Hepatocyte (in vitro differentiated cells): ENCODE results near the gene STXBP4. TPM values are rescaled to one million over a fixed set of nuclear protein-coding genes. Genes with fewer than 3 reads are reported as not detected.

Experiments
- DNase-seq: peaks from one replicate; pipeline ENCODE4 v3.0.0-alpha.2; 2016; ENCODE audit warnings: low spot score
- H2AFZ ChIP-seq: fragments of 200-600 bp; sonication (generic); 2 replicates; pipeline ENCODE4 v1.6.0; 2016; ENCODE audit warnings: antibody characterized with exemption, mild to moderate bottlenecking
- H3K27ac ChIP-seq: fragments of 200-600 bp; sonication (generic); 2 replicates; pipeline ENCODE4 v1.5.1; 2016; ENCODE audit warnings: mild to moderate bottlenecking
- H3K27me3 ChIP-seq: fragments of 200-600 bp; sonication (generic); 2 replicates; pipeline ENCODE4 v1.6.1; 2016
- H3K36me3 ChIP-seq: fragments of 200-600 bp; sonication (generic); replicated peaks from 2 replicates; pipeline ENCODE4 v1.5.1; 2016; ENCODE audit warnings: low read depth; ENCODE audit not compliant: insufficient read depth
- H3K4me1 ChIP-seq: fragments of 200-600 bp; sonication (generic); 2 replicates; pipeline ENCODE4 v1.5.1; 2016; ENCODE audit warnings: mild to moderate bottlenecking, moderate library complexity; ENCODE audit not compliant: insufficient read depth
- H3K4me2 ChIP-seq: fragments of 200-600 bp; sonication (generic); 2 replicates; pipeline ENCODE4 v1.6.0; 2016
- H3K4me3 ChIP-seq: fragments of 200-600 bp; sonication (generic); 2 replicates; pipeline ENCODE4 v1.5.1; 2016; ENCODE audit warnings: mild to moderate bottlenecking
- H3K79me2 ChIP-seq: fragments of 200-600 bp; sonication (generic); 2 replicates; pipeline ENCODE4 v1.6.0; 2017; ENCODE audit warnings: mild to moderate bottlenecking
- H3K9me2 ChIP-seq: fragments of 200-600 bp; sonication (generic); replicated peaks from 2 replicates; pipeline ENCODE4 v1.6.0; 2017; ENCODE audit warnings: mild to moderate bottlenecking; ENCODE audit not compliant: insufficient read depth
- H3K9me3 ChIP-seq: fragments of 200-600 bp; sonication (generic); 2 replicates; pipeline ENCODE4 v1.5.1; 2016; ENCODE audit warnings: low read depth, mild to moderate bottlenecking
- H4K20me1 ChIP-seq: fragments of 200-600 bp; sonication (generic); 2 replicates; pipeline ENCODE4 v1.6.0; 2016; ENCODE audit warnings: mild to moderate bottlenecking; ENCODE audit not compliant: insufficient read depth, poor library complexity, severe bottlenecking
- CTCF ChIP-seq: fragments of 200-600 bp; sonication (generic); IDR thresholded peaks from 2 replicates; pipeline ENCODE4 v1.5.1; 2016; ENCODE audit warnings: antibody characterized with exemption, mild to moderate bottlenecking; ENCODE audit not compliant: poor library complexity
- EZH2 ChIP-seq: fragments of 200-600 bp; sonication (generic); IDR thresholded peaks from 2 replicates; pipeline ENCODE4 v1.6.1; 2016; ENCODE audit warnings: antibody characterized with exemption, mild to moderate bottlenecking, borderline replicate concordance
- EZH2phosphoT487 ChIP-seq: fragments of 200-600 bp; sonication (generic); IDR thresholded peaks from one replicate; pipeline ENCODE4 v1.6.1; 2018; ENCODE audit warnings: antibody characterized with exemption, mild to moderate bottlenecking, low read depth, moderate library complexity; ENCODE audit not compliant: unreplicated experiment, severe bottlenecking
- WGBS: methylation state at CpG from one replicate; pipeline ENCODE4 v1.1.6; 2016; ENCODE audit warnings: low lambda C conversion rate; ENCODE audit errors: missing lambda C conversion rate; 5-methylcytosine and 5-hydroxymethylcytosine counted together
- polyA plus RNA-seq: library from polyadenylated mRNA; unstranded; fragments of >200 nt; fragmentation: Nextera tagmentation; extraction: Ambion mirVana; gene quantifications from 2 replicates; pipeline ENCODE4 v1.2.1, GENCODE V29; 2016
- total RNA-seq: library from RNA; depleted of rRNA; stranded (reverse); fragments of >200 nt; gene quantifications from 2 replicates; pipeline ENCODE4 v1.2.3, GENCODE V29; 2014

The STXBP4 gene
- total and polyA plus RNA-seq, 2 experiments from 2014 or later, result 9.0 to 50.1 TPM

GRCh38 chr17:54924405-54924804 lies 44.2 kb upstream of the STXBP4 start:
- no peak for DNase-seq
- H3K4me3 ChIP-seq, result no peak overlapping the region
- H3K4me2 ChIP-seq, result no peak overlapping the region
- H3K27me3 ChIP-seq, result no peaks in the 10 kb centered on the region
- H3K4me1 ChIP-seq, result no peaks in the 10 kb centered on the region
- H3K27ac ChIP-seq, result no peak overlapping the region
- H3K9me2 ChIP-seq, result no peaks in the 10 kb centered on the region
- no peak for TF ChIP-seq EZH2phosphoT487
- TF ChIP-seq EZH2, result no peak
- TF ChIP-seq CTCF, result no peak
- no peaks in the 10 kb centered on the region for H3K36me3 ChIP-seq
- H2AFZ ChIP-seq, result no peak overlapping the region
- no peaks in the 10 kb centered on the region for H3K79me2 ChIP-seq
- no peaks in the 10 kb centered on the region for H3K9me3 ChIP-seq
- 95% methylated on average over 5 of the region's 5 CpGs for WGBS
- no peaks in the 10 kb centered on the region for H4K20me1 ChIP-seq

- Histone ChIP-seq H3K9me3 (no peaks in the 10 kb centered on the region), H3K27ac (no peak overlapping the region), H3K4me2 (no peak overlapping the region), H4K20me1 (no peaks in the 10 kb centered on the region), H3K9me2 (no peaks in the 10 kb centered on the region), H3K4me3 (no peak overlapping the region), H3K36me3 (no peaks in the 10 kb centered on the region), H3K79me2 (no peaks in the 10 kb centered on the region), H3K27me3 (no peaks in the 10 kb centered on the region), H2AFZ (no peak overlapping the region), H3K4me1 (no peaks in the 10 kb centered on the region)
- WGBS, result 93% methylated on average over 3 of the region's 3 CpGs
- no peak for DNase-seq
- TF ChIP-seq CTCF, result no peak
- TF ChIP-seq EZH2phosphoT487, result no peak
- TF ChIP-seq EZH2, result no peak
These were observed 41.0 kb upstream of the STXBP4 start for GRCh38 chr17:54927525-54927924.

- Histone ChIP-seq H3K9me3 (no peaks in the 10 kb centered on the region), H3K4me3 (no peak overlapping the region), H3K4me1 (peaks cover 20% of the 10 kb centered on the region), H3K4me2 (no peak overlapping the region), H4K20me1 (no peaks in the 10 kb centered on the region), H3K27ac (peak overlapping the region; percentile 46), H3K27me3 (no peaks in the 10 kb centered on the region), H3K9me2 (no peaks in the 10 kb centered on the region), H2AFZ (no peak overlapping the region), H3K36me3 (no peaks in the 10 kb centered on the region), H3K79me2 (no peaks in the 10 kb centered on the region)
- 65% methylated on average over 1 of the region's 1 CpG for WGBS
- TF ChIP-seq CTCF, result no peak
- TF ChIP-seq EZH2phosphoT487, result no peak
- TF ChIP-seq EZH2, result no peak
- DNase-seq, result no peak
These were observed 35.9 kb upstream of the STXBP4 start for GRCh38 chr17:54932711-54933110.

GRCh38 chr17:54933921-54934320 lies 34.6 kb upstream of the STXBP4 start:
- H3K27ac ChIP-seq, result peak overlapping the region; percentile 26
- peak; percentile 31 for DNase-seq
- TF ChIP-seq EZH2phosphoT487 (no peak), CTCF (no peak), EZH2 (no peak)
- H4K20me1 ChIP-seq, result no peaks in the 10 kb centered on the region
- no peaks in the 10 kb centered on the region for H3K9me3 ChIP-seq
- no peaks in the 10 kb centered on the region for H3K27me3 ChIP-seq
- no peak overlapping the region for H2AFZ ChIP-seq
- no peaks in the 10 kb centered on the region for H3K36me3 ChIP-seq
- 44% methylated on average over 3 of the region's 3 CpGs for WGBS
- H3K9me2 ChIP-seq, result no peaks in the 10 kb centered on the region
- no peaks in the 10 kb centered on the region for H3K79me2 ChIP-seq
- H3K4me3 ChIP-seq, result no peak overlapping the region
- H3K4me1 ChIP-seq, result peaks cover 20% of the 10 kb centered on the region
- H3K4me2 ChIP-seq, result peak overlapping the region; percentile 12
